ENCODE measurements around the gene HRH3. TPM values are rescaled to one million over a fixed set of nuclear protein-coding genes. Genes with fewer than 3 reads are reported as not detected.

The HRH3 gene
- total and polyA plus RNA-seq, 7 donors: not detected

- H3K27ac ChIP-seq: no peak overlapping the region
- WGBS, 2 donors: 94 to 96% methylated on average over 2 of the region's 2 CpGs
- TF ChIP-seq EP300 (IDR thresholded peaks at IDR 0.05): no peak
- TF ChIP-seq POLR2AphosphoS5 (IDR thresholded peaks at IDR 0.05): no peak
- TF ChIP-seq POLR2A (IDR thresholded peaks at IDR 0.05): no peak
- TF ChIP-seq CTCF (IDR thresholded peaks at IDR 0.05): no peak
Measured at GRCh38 chr20:62230276-62230675, 10.2 kb upstream of the HRH3 start.

GRCh38 chr20:62229667-62230066 is 9.6 kb upstream of the HRH3 start:
- WGBS, 2 donors: 55 to 59% methylated on average over 4 of the region's 4 CpGs
- Histone ChIP-seq H3K36me3 (no peaks in the 10 kb centered on the region), H3K27ac (no peak overlapping the region), H3K4me1 (no peaks in the 10 kb centered on the region), H3K27me3 (peaks cover 0 to 63% (median 34%) of the 10 kb centered on the region in 3 donors), H3K4me3 (no peak overlapping the region), H3K9me3 (no peaks in the 10 kb centered on the region)
- intact Hi-C loops (cut with DNase I): no loop called here
- DNase-seq: no peak
- TF ChIP-seq POLR2AphosphoS5 (IDR thresholded peaks at IDR 0.05): no peak
- TF ChIP-seq POLR2A (IDR thresholded peaks at IDR 0.05): no peak
- no peak for TF ChIP-seq EP300 (IDR thresholded peaks at IDR 0.05)
- no peak for TF ChIP-seq CTCF (IDR thresholded peaks at IDR 0.05)

More at GRCh38 chr20:62230276-62230675, 10.2 kb upstream of the HRH3 start:
- no peak overlapping the region for H3K4me3 ChIP-seq
- no peaks in the 10 kb centered on the region for H3K4me1 ChIP-seq
- no peaks in the 10 kb centered on the region for H3K36me3 ChIP-seq
- H3K27me3 ChIP-seq: peaks cover 0 to 57% (median 34%) of the 10 kb centered on the region in 3 donors
- no peak for DNase-seq
- intact Hi-C loops (cut with DNase I): no loop called here
- no peaks in the 10 kb centered on the region for H3K9me3 ChIP-seq

- no peak for DNase-seq
- Histone ChIP-seq H3K4me3 (no peak overlapping the region), H3K4me1 (no peaks in the 10 kb centered on the region), H3K9me3 (no peaks in the 10 kb centered on the region), H3K27me3 (peaks cover 0 to 69% (median 36%) of the 10 kb centered on the region in 3 donors), H3K27ac (no peak overlapping the region), H3K36me3 (no peaks in the 10 kb centered on the region)
- 74 to 75% methylated on average over 7 of the region's 7 CpGs for WGBS, 2 donors
- TF ChIP-seq EP300 (IDR thresholded peaks at IDR 0.05): no peak
- TF ChIP-seq CTCF (IDR thresholded peaks at IDR 0.05): no peak
- no peak for TF ChIP-seq POLR2A (IDR thresholded peaks at IDR 0.05)
- TF ChIP-seq POLR2AphosphoS5 (IDR thresholded peaks at IDR 0.05): no peak
- intact Hi-C loops (cut with DNase I): no loop called here
Measured at GRCh38 chr20:62228982-62229545, 9.0 kb upstream of the HRH3 start.

DNA sequence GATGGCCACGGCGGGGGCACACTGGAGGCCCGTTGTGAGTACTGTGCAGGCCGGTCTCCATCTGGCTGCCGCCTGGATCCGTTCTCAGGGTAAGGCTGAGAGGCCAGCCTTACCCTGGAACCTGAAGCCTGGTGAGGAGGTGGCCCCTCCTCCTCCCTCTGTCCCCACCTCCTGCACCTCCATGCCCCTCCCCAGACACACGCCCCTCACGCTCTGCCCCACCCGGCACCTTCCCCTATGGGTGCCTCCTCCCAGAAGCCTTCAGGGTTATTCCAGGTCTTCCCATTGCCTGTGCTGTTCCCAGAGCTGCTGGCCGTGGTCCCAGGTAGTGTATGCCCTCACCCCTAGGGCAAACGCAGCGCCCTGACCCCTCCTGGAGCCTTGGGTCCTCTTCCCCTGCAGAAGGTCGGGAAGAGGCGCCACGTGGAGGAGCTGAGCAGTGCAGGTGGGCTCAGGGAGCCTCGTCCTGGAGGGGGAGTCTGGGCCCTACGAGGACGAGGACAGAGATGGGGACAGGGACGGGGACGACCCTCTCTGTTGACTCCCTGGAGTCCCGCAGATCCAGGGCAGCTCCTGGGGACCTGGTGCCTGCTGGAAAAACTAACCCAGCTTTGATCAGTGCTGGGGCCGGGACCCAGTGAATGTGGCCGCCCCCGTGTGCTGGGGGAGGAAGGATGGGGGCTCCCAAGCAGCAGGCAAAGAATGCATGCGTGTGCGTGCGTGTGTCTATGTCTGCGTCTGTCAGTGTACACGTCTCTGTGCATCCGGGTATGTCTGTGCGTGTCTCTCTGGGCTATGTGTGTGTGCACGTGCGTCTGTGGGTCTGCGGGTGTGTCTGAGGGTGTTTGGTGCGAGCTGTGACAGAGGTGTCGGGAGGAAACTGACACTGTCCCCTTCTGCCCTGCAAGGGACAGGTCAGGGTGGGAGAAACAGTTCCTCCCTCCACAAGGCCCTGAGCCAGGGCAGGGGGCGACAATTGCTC is 8.2 kb upstream of the HRH3 start:
- WGBS, 2 donors: 17 to 52% methylated on average over 37 of the region's 37 CpGs
- no peak overlapping the region for H3K27ac ChIP-seq
- no peak overlapping the region for H3K4me3 ChIP-seq
- no peak for TF ChIP-seq POLR2A (IDR thresholded peaks at IDR 0.05)
- H3K27me3 ChIP-seq: peaks cover 0 to 71% (median 41%) of the 10 kb centered on the region in 3 donors
- no peaks in the 10 kb centered on the region for H3K36me3 ChIP-seq
- H3K9me3 ChIP-seq: no peaks in the 10 kb centered on the region
- intact Hi-C loops (cut with DNase I): no loop called here
- DNase-seq: no peak
- no peaks in the 10 kb centered on the region for H3K4me1 ChIP-seq

DNA sequence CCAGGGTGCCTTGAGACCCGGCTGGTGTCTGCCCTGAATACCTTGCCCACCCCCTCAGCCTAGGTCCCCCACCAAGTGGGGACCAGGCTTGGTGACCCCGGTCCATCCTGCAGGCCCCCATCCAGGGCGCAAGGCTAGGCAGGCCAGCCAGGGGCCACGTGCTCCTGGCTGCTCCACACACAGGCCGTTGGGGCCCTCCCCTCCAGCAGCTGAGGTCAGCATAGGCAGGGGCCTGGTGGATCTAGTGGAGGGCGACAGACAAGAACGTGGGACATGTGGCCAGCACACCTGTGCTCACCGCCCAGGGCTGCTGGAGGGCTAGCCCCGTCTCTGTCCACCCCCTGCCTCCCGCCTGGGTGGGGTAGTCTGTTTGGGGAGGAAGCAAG is 7.5 kb upstream of the HRH3 start:
- Histone ChIP-seq H3K27ac (no peak overlapping the region), H3K4me1 (no peaks in the 10 kb centered on the region), H3K4me3 (no peak overlapping the region), H3K36me3 (no peaks in the 10 kb centered on the region), H3K9me3 (no peaks in the 10 kb centered on the region), H3K27me3 (peaks cover 3 to 71% (median 40%) of the 10 kb centered on the region in 3 donors)
- no peak for DNase-seq
- TF ChIP-seq POLR2AphosphoS5 (IDR thresholded peaks at IDR 0.05): no peak
- TF ChIP-seq POLR2A (IDR thresholded peaks at IDR 0.05): no peak
- no peak for TF ChIP-seq EP300 (IDR thresholded peaks at IDR 0.05)
- no peak for TF ChIP-seq CTCF (IDR thresholded peaks at IDR 0.05)
- 37 to 59% methylated on average over 10 of the region's 10 CpGs for WGBS, 2 donors
- intact Hi-C loops (cut with DNase I): no loop called here
